ENCODE results near the gene FAM118B.

The FAM118B gene

DNA sequence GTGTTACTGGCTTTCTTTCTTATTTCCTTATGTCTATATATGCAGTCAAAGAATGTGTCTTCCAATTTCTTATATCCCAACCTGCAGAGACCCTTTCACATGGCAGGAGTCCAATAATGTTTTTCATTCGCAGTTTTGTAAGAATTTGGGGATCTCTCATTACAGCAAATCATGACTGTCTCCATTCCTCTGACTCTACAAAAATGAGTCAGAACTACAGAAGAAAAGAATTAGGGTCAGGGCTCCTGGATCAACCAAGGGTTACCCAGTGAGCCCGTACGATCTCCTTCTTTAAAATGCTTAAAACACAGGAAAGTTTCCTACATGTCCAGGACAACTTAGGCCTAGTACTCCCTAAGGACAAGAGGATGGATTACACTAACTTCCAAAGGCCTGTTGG lies 42.3 kb upstream of the FAM118B start:
- no peak overlapping the region for H3K4me2 ChIP-seq

DNA sequence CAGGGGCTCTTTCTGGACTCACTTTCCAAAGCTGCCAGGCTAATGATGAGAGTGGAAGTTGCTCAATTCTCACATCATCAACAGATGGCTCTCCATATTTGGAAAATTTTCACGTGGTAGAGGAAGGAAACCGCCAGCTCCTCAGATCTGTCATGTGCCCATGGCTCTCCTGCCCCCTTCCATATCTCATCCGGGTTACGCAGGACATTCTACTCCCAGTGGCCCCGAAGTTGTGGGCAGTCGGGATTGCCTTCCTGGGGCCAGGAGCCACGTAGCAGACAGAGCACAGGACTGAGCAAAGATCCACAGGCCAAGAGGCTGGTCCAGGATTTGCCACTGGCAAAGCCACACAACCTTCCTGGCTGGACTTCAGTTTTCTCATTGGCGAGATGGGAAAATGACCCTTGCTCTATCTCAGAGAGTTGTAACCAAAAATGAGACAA lies 39.0 kb upstream of the FAM118B start:
- peak overlapping the region; percentile 60 for H3K4me2 ChIP-seq
- no peak overlapping the region for H3K4me3 ChIP-seq
- no peaks in the 10 kb centered on the region for H3K36me3 ChIP-seq
- no peak overlapping the region for H3K9ac ChIP-seq
- H3K4me1 ChIP-seq, result peaks cover 50% of the 10 kb centered on the region
- H3K27me3 ChIP-seq, result no peaks in the 10 kb centered on the region
- TF ChIP-seq Cebpa-rat (IDR thresholded peaks at IDR 0.05), result no peak
- H4K20me1 ChIP-seq, result no peaks in the 10 kb centered on the region
- H3K9me3 ChIP-seq, result no peaks in the 10 kb centered on the region
- H3K27ac ChIP-seq, result peak overlapping the region; percentile 48; the same call in 1 of the 2 replicates

More for the DNA sequence above, 42.3 kb upstream of the FAM118B start:
- no peak for TF ChIP-seq Cebpa-rat (IDR thresholded peaks at IDR 0.05)
- no peaks in the 10 kb centered on the region for H4K20me1 ChIP-seq
- no peak overlapping the region for H3K9ac ChIP-seq
- H3K4me3 ChIP-seq, result no peak overlapping the region
- H3K27ac ChIP-seq, result no peak overlapping the region
- no peaks in the 10 kb centered on the region for H3K27me3 ChIP-seq
- peaks cover 69% of the 10 kb centered on the region for H3K4me1 ChIP-seq
- no peaks in the 10 kb centered on the region for H3K9me3 ChIP-seq
- no peaks in the 10 kb centered on the region for H3K36me3 ChIP-seq

DNA sequence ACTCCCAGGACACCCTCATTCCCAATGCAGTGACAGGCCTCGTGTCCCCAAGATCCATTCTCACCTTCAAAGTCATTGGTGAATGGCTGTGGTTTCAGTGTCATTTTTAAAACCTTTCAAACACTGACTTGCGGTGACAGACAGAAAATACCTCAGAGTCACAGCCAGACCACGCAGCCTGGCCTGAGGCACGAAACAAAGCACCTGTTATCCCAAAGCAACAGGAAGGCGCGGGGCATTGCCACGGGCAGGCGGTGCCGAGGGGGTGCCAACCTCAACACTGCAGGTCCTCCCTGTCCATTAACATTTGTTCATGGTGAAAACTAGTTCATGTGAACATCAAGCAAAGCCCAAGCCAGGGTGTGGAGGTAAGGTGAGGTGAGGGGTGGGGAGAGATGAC lies 38.3 kb upstream of the FAM118B start:
- Histone ChIP-seq H3K27me3 (no peaks in the 10 kb centered on the region), H3K36me3 (no peaks in the 10 kb centered on the region), H3K27ac (peak overlapping the region; percentile 48; the same call in 1 of the 2 replicates), H3K4me1 (peaks cover 43% of the 10 kb centered on the region), H3K4me2 (peak overlapping the region; percentile 60), H3K9me3 (no peaks in the 10 kb centered on the region), H4K20me1 (no peaks in the 10 kb centered on the region), H3K4me3 (no peak overlapping the region), H3K9ac (no peak overlapping the region)
- TF ChIP-seq Cebpa-rat (IDR thresholded peaks at IDR 0.05), result no peak

GRCh38 chr11:126174816-126175215 lies 36.8 kb upstream of the FAM118B start:
- H3K27ac ChIP-seq, result no peak overlapping the region
- TF ChIP-seq Cebpa-rat (IDR thresholded peaks at IDR 0.05), result no peak
- no peaks in the 10 kb centered on the region for H4K20me1 ChIP-seq
- peaks cover 40% of the 10 kb centered on the region for H3K4me1 ChIP-seq
- H3K36me3 ChIP-seq, result no peaks in the 10 kb centered on the region
- no peak overlapping the region for H3K9ac ChIP-seq
- no peaks in the 10 kb centered on the region for H3K27me3 ChIP-seq
- no peak overlapping the region for H3K4me3 ChIP-seq
- H3K9me3 ChIP-seq, result no peaks in the 10 kb centered on the region
- peak overlapping the region; percentile 56; the same call in 1 of the 2 replicates for H3K4me2 ChIP-seq

DNA sequence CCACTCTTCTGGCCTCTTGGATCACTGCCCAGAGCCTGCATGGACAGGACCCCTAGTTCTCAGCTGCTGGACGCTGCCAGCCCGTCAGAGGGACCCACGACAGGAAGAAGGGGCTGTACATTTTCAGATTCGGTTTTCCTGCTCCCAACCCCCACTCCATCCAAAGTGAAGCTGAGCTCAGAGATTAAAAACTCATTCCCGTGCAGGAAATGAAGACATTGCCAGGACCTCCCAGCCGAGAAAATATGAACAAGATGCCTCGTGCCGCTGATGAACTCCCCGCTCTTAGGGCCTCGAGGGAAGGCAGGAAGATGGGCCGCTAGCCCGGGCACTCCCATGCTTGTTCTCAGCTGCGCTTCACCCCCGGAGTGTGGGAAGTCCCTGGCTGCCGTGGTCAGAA lies 36.2 kb upstream of the FAM118B start:
- no peak overlapping the region for H3K27ac ChIP-seq
- peaks cover 3% of the 10 kb centered on the region for H3K9me3 ChIP-seq
- H3K4me1 ChIP-seq, result peaks cover 40% of the 10 kb centered on the region
- TF ChIP-seq Cebpa-rat (IDR thresholded peaks at IDR 0.05), result no peak
- no peaks in the 10 kb centered on the region for H3K36me3 ChIP-seq
- no peak overlapping the region for H3K9ac ChIP-seq
- H3K4me2 ChIP-seq, result peak overlapping the region; percentile 56
- H3K4me3 ChIP-seq, result no peak overlapping the region
- H3K27me3 ChIP-seq, result no peaks in the 10 kb centered on the region
- H4K20me1 ChIP-seq, result no peaks in the 10 kb centered on the region

DNA sequence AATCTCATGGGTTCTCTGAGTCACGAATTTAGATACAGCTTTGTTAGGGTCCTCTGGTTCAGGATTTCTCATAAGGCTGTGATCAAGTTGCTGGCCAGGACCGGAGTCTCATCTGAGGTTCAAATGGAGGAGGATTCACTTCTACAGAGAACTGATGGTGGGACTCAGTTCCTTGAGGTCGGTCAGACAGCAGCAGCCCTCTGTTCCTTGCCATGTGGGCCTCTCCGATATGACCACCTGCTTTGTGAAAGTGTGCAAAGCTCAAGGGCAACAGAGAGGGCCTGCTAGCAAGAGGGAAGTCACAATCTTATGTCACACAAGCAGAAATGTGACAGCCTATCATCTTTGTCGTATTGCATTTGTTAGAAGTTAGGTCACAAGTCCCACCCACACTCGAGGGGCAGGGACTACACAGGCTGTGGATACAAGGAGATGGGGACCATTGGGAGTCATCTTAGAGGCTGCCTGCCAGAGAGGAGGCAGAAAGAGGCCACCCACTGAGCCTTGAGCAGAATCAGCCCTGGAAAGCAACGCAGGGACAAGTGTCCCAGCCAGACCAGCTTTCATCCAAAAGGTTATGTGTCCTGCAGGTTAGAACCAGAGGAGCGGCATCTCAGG lies 34.6 kb upstream of the FAM118B start:
- H3K27me3 ChIP-seq, result no peaks in the 10 kb centered on the region
- peaks cover 10% of the 10 kb centered on the region for H3K9me3 ChIP-seq
- no peak overlapping the region for H3K4me3 ChIP-seq
- H3K4me1 ChIP-seq, result peaks cover 35% of the 10 kb centered on the region
- H3K9ac ChIP-seq, result no peak overlapping the region
- no peak for TF ChIP-seq Cebpa-rat (IDR thresholded peaks at IDR 0.05)
- H3K27ac ChIP-seq, result no peak overlapping the region
- H3K4me2 ChIP-seq, result no peak overlapping the region
- H4K20me1 ChIP-seq, result no peaks in the 10 kb centered on the region
- no peaks in the 10 kb centered on the region for H3K36me3 ChIP-seq

DNA sequence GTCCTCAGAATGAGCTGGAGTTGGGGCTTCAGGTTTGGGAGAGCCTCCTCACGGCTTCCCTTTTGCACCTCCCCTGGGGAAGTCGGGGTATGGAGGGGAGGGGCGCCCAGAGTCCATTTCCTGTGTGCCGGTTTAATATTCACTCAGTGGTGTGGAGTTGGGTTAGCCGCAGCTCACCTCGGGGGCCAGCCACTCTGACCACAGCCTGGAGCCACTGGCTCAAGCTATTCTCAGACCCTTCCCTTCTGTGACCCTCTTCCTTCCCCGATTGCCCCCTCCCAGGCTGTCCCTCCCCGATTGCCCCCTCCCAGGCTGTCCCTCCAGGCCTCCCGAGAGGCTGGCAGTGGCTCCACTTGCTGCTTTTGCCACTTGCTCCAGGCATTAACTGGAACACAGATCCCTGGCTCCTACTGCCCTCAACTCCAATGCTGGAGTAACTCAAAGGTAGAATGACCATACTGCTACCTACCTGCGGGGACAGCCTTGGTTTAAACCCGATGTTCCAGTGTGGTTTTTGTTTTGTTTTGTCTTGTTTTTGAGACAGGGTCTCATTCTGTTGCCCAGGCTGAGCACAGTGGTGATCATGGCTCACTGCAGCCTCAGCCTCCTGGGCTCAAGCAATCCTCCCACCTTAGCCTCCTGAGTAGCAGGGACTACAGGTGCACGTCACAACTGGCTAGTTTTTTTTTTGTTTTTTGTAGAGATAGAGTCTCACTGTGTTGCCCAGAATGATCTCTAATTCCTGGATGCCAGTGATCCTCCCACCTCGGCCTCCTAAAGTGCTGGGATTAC lies 29.4 kb upstream of the FAM118B start:
- H3K4me3 ChIP-seq, result no peak overlapping the region
- peaks cover 6% of the 10 kb centered on the region; the same call in 1 of the 2 replicates for H4K20me1 ChIP-seq
- peak overlapping the region; percentile 82 for H3K4me2 ChIP-seq
- H3K4me1 ChIP-seq, result peaks cover 58% of the 10 kb centered on the region
- no peak overlapping the region for H3K27ac ChIP-seq
- no peak for TF ChIP-seq Cebpa-rat (IDR thresholded peaks at IDR 0.05)
- no peaks in the 10 kb centered on the region for H3K27me3 ChIP-seq
- no peak overlapping the region for H3K9ac ChIP-seq
- peaks cover 10% of the 10 kb centered on the region for H3K9me3 ChIP-seq
- no peaks in the 10 kb centered on the region for H3K36me3 ChIP-seq

DNA sequence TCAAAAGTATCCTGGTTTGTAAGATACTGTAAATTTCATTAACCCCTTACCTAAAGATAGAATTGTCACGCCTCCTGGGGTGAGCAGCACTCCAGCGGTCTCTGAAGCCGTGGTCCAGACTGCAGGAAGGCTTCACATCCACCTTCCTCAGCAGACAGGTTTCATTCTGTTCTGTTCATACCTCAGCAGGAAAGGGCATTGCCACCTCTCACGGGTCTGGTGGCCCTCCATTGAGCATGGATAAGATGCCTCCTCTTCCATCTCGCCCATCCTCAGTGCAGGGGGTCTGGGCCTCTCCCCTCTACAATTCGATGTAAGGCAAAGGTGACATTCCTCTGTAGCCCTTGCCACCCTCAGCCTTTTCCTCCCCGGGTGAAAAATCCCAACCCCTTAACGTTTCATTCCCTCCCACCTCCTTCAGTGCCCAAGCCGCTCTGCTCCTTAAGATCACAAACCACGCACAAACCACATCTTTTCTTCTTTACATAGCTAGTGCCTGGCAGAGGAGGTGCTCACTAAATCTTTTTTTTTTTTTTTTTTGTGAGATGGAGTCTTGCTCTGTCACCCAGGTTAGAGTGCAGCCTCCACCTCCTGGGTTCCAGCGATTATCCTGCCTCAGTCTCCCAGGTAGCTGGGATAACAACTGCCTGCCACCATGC lies 28.7 kb upstream of the FAM118B start:
- no peak overlapping the region for H3K27ac ChIP-seq
- no peak for TF ChIP-seq Cebpa-rat (IDR thresholded peaks at IDR 0.05)
- H3K9me3 ChIP-seq, result peaks cover 10% of the 10 kb centered on the region
- H4K20me1 ChIP-seq, result peaks cover 6% of the 10 kb centered on the region; the same call in 1 of the 2 replicates
- H3K9ac ChIP-seq, result no peak overlapping the region
- H3K27me3 ChIP-seq, result no peaks in the 10 kb centered on the region
- H3K4me2 ChIP-seq, result peak overlapping the region; percentile 82
- H3K4me1 ChIP-seq, result peaks cover 66% of the 10 kb centered on the region
- H3K4me3 ChIP-seq, result no peak overlapping the region
- no peaks in the 10 kb centered on the region for H3K36me3 ChIP-seq

DNA sequence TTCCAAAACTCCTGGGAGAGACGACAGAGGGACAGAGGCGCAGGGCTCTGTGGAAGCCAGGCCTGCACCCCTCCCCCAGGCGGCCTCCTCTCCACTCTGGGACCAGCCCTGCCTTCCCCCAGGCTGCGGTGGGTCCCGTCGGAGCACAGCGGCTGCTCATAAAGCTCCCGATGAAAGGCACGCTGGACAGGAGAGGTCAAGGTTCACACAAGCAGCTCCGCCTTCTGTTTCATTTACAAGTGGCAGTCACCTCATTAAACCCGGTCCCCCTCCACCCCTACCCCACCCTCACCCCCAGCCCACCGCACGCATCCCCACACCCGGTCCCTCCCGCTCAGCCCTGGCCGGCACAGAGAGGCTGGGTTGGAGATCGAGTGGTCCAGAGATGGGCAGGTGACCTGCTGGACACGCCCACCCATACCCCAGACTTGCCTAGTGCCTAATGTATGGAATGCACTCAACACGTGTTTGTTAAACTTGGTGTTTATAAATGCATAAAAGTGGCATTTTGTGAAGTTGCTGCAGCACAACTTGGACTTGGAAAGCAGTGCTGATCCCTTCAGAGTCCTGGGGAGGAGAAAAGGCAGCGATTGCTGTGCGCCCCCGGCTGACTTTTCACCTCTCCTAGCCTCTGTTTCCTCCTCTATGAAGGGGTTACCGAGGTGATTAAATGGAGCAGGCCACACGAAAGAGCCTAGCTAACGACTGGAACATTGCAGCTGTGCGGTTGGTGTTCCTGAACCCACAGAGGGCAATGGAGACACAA lies 26.1 kb upstream of the FAM118B start:
- Histone ChIP-seq H3K4me1 (peaks cover 83% of the 10 kb centered on the region), H3K27me3 (no peaks in the 10 kb centered on the region), H3K36me3 (peaks cover 14% of the 10 kb centered on the region; the same call in 1 of the 2 replicates), H4K20me1 (peaks cover 22% of the 10 kb centered on the region), H3K27ac (peak overlapping the region; percentile 60), H3K9me3 (peaks cover 7% of the 10 kb centered on the region), H3K4me3 (no peak overlapping the region), H3K9ac (0 out of 2 replicates have a peak overlapping the region, but pooled peaks have one; percentile 0), H3K4me2 (peak overlapping the region; percentile 82)
- TF ChIP-seq Cebpa-rat (IDR thresholded peaks at IDR 0.05), result no peak

Data from BLaER1 (cell line).